Renal cortical epithelial cell (primary cell): Measurements from ENCODE around the gene CCDC110. TPM values are rescaled to one million over a fixed set of nuclear protein-coding genes. Genes with fewer than 3 reads are reported as not detected.

ENCODE experiments used
- DNase-seq: peaks from one replicate; pipeline ENCODE4 v3.0.0-alpha.2; 2011; ENCODE audit warnings: low read depth
- total RNA-seq: library from RNA; depleted of rRNA; stranded (reverse); fragments of >200 nt; gene quantifications from 2 replicates; pipeline ENCODE4 v1.2.3, GENCODE V29; 2014

Gene CCDC110
- total RNA-seq, 1 donor from 2014 or later, result 4.4 TPM

GRCh38 chr4:185472103-185472542, 590 bp upstream of the CCDC110 start:
- DNase-seq, result no peak

- DNase-seq, result peak; percentile 45
Observed at GRCh38 chr4:185470501-185471195, 885 bp downstream of the CCDC110 start.

GRCh38 chr4:185469580-185470154, 1.9 kb downstream of the CCDC110 start:
- DNase-seq, result no peak

GRCh38 chr4:185468999-185469398, 2.5 kb downstream of the CCDC110 start:
- DNase-seq, result no peak

GRCh38 chr4:185467991-185468390, 3.5 kb downstream of the CCDC110 start:
- DNase-seq, result no peak

- DNase-seq, result no peak
Observed at GRCh38 chr4:185467101-185467500, 4.4 kb downstream of the CCDC110 start.

GRCh38 chr4:185465707-185466106, 5.8 kb downstream of the CCDC110 start:
- no peak for DNase-seq

GRCh38 chr4:185464887-185465286, 6.6 kb downstream of the CCDC110 start:
- DNase-seq, result no peak

- DNase-seq, result no peak
Observed at GRCh38 chr4:185464183-185464582, 7.3 kb downstream of the CCDC110 start.

GRCh38 chr4:185463541-185463940, 8.0 kb downstream of the CCDC110 start:
- DNase-seq, result no peak

GRCh38 chr4:185461565-185461964, 10.0 kb downstream of the CCDC110 start:
- no peak for DNase-seq

- DNase-seq, result no peak
Observed at GRCh38 chr4:185457136-185457535, 14.4 kb downstream of the CCDC110 start.

- DNase-seq, result no peak
Observed at GRCh38 chr4:185456131-185456530, 15.4 kb downstream of the CCDC110 start.

GRCh38 chr4:185445209-185445608, 26.3 kb downstream of the CCDC110 start:
- no peak for DNase-seq

GRCh38 chr4:185441479-185441878, 30.1 kb downstream of the CCDC110 start:
- no peak for DNase-seq

- DNase-seq, result peak; percentile 4
Observed at GRCh38 chr4:185437809-185438208, 33.7 kb downstream of the CCDC110 start.

- peak; percentile 78 for DNase-seq
Observed at GRCh38 chr4:185435466-185435865, 36.1 kb downstream of the CCDC110 start.

GRCh38 chr4:185429660-185430059, 41.9 kb downstream of the CCDC110 start:
- no peak for DNase-seq

GRCh38 chr4:185426960-185427688, 44.4 kb downstream of the CCDC110 start:
- no peak for DNase-seq

- peak; percentile 73 for DNase-seq
Observed at GRCh38 chr4:185425647-185426352, 45.7 kb downstream of the CCDC110 start, which contains the start of gene UFSP2. UFSP2 (minus strand) TSS chr4:185425964; CDS start chr4:185425868, 96 bp downstream.

- DNase-seq, result peak; percentile 23
Observed at GRCh38 chr4:185424905-185425646, 46.5 kb downstream of the CCDC110 start.
